Osteocyte (in vitro differentiated cells): ENCODE measurements around the gene PRKCQ. TPM values are rescaled to one million over a fixed set of nuclear protein-coding genes. Genes with fewer than 3 reads are reported as not detected.

Experiments
- DNase-seq: peaks from one replicate; pipeline ENCODE4 v3.0.0; 2021; ENCODE audit warnings: mixed read lengths; ENCODE audit not compliant: unreplicated experiment; ENCODE audit errors: extremely low spot score
- H3K27ac Mint-ChIP-seq: one replicate; pipeline ENCODE4 v1.8.0; 2021; ENCODE audit warnings: mild to moderate bottlenecking, mixed read lengths; ENCODE audit not compliant: unreplicated experiment
- H3K27me3 Mint-ChIP-seq: one replicate; pipeline ENCODE4 v1.8.0; 2021; ENCODE audit warnings: mixed read lengths; ENCODE audit not compliant: unreplicated experiment
- H3K36me3 Mint-ChIP-seq: one replicate; pipeline ENCODE4 v1.8.0; 2021; ENCODE audit warnings: mixed read lengths; ENCODE audit not compliant: unreplicated experiment
- H3K4me1 Mint-ChIP-seq: one replicate; pipeline ENCODE4 v1.8.0; 2021; ENCODE audit warnings: mixed read lengths; ENCODE audit not compliant: unreplicated experiment
- H3K4me3 Mint-ChIP-seq: one replicate; pipeline ENCODE4 v1.8.0; 2021; ENCODE audit warnings: mild to moderate bottlenecking, moderate library complexity, mixed read lengths; ENCODE audit not compliant: unreplicated experiment
- H3K9me3 Mint-ChIP-seq: one replicate; pipeline ENCODE4 v1.8.0; 2021; ENCODE audit warnings: mixed read lengths; ENCODE audit not compliant: unreplicated experiment
- CTCF ChIP-seq: fragments of 200-600 bp; sonication (generic); IDR thresholded peaks from 2 replicates; pipeline ENCODE4 v1.5.0; 2021; ENCODE audit warnings: antibody characterized with exemption, mild to moderate bottlenecking, moderate library complexity
- total RNA-seq: library from RNA; stranded (reverse); gene quantifications from 2 replicates; pipeline ENCODE4 v1.2.1, GENCODE V29; 2021

PRKCQ gene
- total RNA-seq, 1 donor from 2014 or later, result 0.11 TPM

GRCh38 chr10:6409971-6410643 is 170.0 kb downstream of the PRKCQ start:
- TF ChIP-seq CTCF, result no peak
- Mint-ChIP-seq H3K4me1 (peaks cover 13% of the 10 kb centered on the region), H3K27me3 (peaks cover 33% of the 10 kb centered on the region), H3K9me3 (no peaks in the 10 kb centered on the region), H3K4me3 (no peak overlapping the region), H3K36me3 (no peaks in the 10 kb centered on the region), H3K27ac (peak overlapping the region; percentile 82)
- peak; percentile 1 for DNase-seq

GRCh38 chr10:6408799-6409198 is 171.3 kb downstream of the PRKCQ start:
- peak; percentile 4 for DNase-seq
- H3K27me3 Mint-ChIP-seq, result peaks cover 35% of the 10 kb centered on the region
- no peak overlapping the region for H3K27ac Mint-ChIP-seq
- H3K9me3 Mint-ChIP-seq, result no peaks in the 10 kb centered on the region
- H3K4me3 Mint-ChIP-seq, result no peak overlapping the region
- H3K36me3 Mint-ChIP-seq, result no peaks in the 10 kb centered on the region
- H3K4me1 Mint-ChIP-seq, result peaks cover 13% of the 10 kb centered on the region
- TF ChIP-seq CTCF, result no peak

GRCh38 chr10:6407034-6407721 is 172.9 kb downstream of the PRKCQ start:
- DNase-seq, result peak; percentile 25
- Mint-ChIP-seq H3K9me3 (no peaks in the 10 kb centered on the region), H3K4me1 (peaks cover 13% of the 10 kb centered on the region), H3K36me3 (no peaks in the 10 kb centered on the region), H3K27me3 (peaks cover 40% of the 10 kb centered on the region), H3K4me3 (no peak overlapping the region), H3K27ac (no peak overlapping the region)
- no peak for TF ChIP-seq CTCF

GRCh38 chr10:6406220-6407033 is 173.6 kb downstream of the PRKCQ start:
- Mint-ChIP-seq H3K4me1 (peaks cover 19% of the 10 kb centered on the region), H3K36me3 (no peaks in the 10 kb centered on the region), H3K27me3 (peaks cover 38% of the 10 kb centered on the region), H3K9me3 (no peaks in the 10 kb centered on the region), H3K27ac (no peak overlapping the region), H3K4me3 (no peak overlapping the region)
- peak; percentile 23 for DNase-seq
- peak; percentile 57 for TF ChIP-seq CTCF

- Mint-ChIP-seq H3K27ac (no peak overlapping the region), H3K36me3 (no peaks in the 10 kb centered on the region), H3K9me3 (no peaks in the 10 kb centered on the region), H3K27me3 (peaks cover 37% of the 10 kb centered on the region), H3K4me1 (peaks cover 24% of the 10 kb centered on the region), H3K4me3 (no peak overlapping the region)
- peak; percentile 38 for DNase-seq
- TF ChIP-seq CTCF, result no peak
Measured at GRCh38 chr10:6405713-6406112, 174.4 kb downstream of the PRKCQ start.
